ENCODE measurements around the gene NUP62. TPM values are rescaled to one million over a fixed set of nuclear protein-coding genes. Genes with fewer than 3 reads are reported as not detected.

Gene NUP62
- total and polyA plus RNA-seq, 2 experiments from 2014 or later: 43.3 to 71.3 TPM

DNA sequence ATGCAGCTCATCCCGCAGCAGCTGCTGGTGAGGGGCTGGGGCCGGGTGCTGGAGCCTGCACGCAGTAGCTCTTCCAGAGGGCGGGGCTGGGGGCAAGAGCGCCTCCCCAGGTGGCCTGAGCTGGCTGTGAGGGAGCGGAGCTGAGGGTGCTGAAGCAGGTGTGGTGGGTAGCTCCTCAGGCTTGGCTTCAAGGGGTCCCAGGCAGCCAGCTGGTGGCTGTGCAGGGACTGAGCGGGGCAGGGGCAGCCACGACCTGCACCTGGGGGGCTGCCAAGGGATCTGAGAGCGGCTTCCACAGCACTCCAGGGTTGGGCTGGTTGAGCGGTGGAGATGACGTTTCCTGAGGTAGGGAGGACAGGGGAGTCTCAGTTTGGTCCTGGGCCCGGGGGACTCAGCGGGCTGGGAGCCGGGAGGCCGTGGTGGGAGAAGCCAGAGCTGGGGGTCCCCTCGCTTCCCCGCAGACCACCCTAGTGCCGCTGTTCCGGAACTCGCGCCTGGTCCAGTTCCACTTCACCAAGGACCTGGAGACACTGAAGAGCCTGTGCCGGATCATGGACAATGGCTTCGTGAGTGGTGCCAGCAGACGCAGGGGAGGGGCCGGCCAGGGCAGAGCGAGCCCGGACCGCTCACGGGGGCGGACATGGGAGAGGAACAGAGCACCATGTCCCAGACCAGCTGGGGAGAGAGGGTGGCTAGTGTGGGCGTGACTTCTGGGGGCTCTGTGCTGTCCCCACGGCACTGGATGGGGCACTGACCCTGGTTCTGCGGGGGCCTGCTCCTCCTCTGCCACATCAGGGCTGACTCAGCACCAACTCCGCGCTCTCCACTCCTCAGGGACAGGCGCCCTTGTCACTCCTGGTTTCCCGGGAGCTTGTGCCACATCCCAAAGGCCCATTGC, 71.0 kb downstream of the NUP62 start:
- TF ChIP-seq, protein P1, sequence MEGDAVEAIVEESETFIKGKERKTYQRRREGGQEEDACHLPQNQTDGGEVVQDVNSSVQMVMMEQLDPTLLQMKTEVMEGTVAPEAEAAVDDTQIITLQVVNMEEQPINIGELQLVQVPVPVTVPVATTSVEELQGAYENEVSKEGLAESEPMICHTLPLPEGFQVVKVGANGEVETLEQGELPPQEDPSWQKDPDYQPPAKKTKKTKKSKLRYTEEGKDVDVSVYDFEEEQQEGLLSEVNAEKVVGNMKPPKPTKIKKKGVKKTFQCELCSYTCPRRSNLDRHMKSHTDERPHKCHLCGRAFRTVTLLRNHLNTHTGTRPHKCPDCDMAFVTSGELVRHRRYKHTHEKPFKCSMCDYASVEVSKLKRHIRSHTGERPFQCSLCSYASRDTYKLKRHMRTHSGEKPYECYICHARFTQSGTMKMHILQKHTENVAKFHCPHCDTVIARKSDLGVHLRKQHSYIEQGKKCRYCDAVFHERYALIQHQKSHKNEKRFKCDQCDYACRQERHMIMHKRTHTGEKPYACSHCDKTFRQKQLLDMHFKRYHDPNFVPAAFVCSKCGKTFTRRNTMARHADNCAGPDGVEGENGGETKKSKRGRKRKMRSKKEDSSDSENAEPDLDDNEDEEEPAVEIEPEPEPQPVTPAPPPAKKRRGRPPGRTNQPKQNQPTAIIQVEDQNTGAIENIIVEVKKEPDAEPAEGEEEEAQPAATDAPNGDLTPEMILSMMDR (IDR thresholded peaks at IDR 0.05; ENCODE audit: low read depth, low read length): no peak
- H3K27ac ChIP-seq: peak overlapping the region; percentile 72
- DNase-seq (ENCODE audit: low read depth in 1 of 2, low spot score in 1 of 2): no peak
- H3K4me3 ChIP-seq: no peak overlapping the region
- H3K4me1 ChIP-seq (ENCODE audit: low read depth): peaks cover 12% of the 10 kb centered on the region
- peaks cover 53% of the 10 kb centered on the region for H3K36me3 ChIP-seq
- no peaks in the 10 kb centered on the region for H3K9me3 ChIP-seq (ENCODE audit: low read depth)
- H3K27me3 ChIP-seq: no peaks in the 10 kb centered on the region

DNA sequence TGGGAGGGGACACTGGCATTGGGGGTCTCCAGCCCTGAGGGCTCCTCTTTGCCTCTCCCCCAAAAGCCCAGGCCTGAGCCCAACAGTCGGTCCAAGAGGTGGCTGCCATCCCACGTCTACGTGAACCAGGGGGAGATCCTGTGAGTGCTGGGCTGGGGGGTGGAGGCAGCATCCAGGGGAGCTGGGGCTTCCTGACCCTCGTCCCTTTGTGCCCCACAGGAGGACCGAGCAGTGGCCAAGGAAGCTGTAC, 71.5 kb downstream of the NUP62 start:
- H3K4me1 ChIP-seq (ENCODE audit: low read depth): peaks cover 12% of the 10 kb centered on the region
- no peak overlapping the region for H3K4me3 ChIP-seq
- no peak for DNase-seq (ENCODE audit: low read depth in 1 of 2, low spot score in 1 of 2)
- TF ChIP-seq, protein P1 (IDR thresholded peaks at IDR 0.05; ENCODE audit: low read depth, low read length): no peak
- no peaks in the 10 kb centered on the region for H3K9me3 ChIP-seq (ENCODE audit: low read depth)
- peak overlapping the region; percentile 72 for H3K27ac ChIP-seq
- no peaks in the 10 kb centered on the region for H3K27me3 ChIP-seq
- H3K36me3 ChIP-seq: peaks cover 53% of the 10 kb centered on the region

DNA sequence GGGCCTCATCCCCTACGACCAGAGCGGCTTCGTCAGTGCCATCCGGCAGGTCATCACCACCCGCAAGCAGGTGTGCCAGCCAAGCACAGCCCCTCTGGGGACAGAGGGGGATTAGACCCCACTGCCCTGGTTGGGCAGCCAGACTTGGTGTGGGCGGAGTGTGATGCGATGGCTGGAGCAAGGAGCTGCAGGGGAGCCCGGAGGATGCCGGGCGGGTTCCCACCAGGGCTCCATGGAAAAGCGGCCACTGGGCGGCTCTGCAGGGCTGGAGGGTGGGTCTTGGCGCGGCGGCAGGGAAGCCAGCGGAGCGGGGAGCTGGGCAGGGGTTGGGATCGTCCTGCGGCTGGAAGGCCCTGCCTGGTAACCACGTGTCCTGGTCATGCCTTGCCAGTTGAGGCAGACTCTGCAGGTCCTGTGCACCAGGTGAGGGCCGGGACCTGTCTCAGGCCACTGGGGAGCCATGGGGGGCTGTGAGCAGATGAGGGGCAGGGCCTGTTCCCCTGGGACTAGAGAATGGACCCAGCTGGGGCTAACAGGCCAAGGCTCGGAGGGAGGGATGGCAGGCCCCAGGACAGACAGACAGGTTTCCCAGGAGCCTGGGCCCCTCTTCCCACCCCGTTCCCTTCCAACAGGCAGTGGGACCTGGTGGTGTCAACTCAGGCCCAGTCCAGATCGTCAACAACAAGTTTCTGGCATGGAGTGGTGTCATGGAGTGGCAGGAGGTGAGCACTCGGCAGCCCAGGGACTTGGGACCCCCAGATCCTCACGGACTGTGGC, 72.1 kb downstream of the NUP62 start:
- no peak overlapping the region for H3K4me3 ChIP-seq
- H3K27ac ChIP-seq: peak overlapping the region; percentile 72
- TF ChIP-seq, protein P1 (IDR thresholded peaks at IDR 0.05; ENCODE audit: low read depth, low read length): no peak
- no peak for DNase-seq (ENCODE audit: low read depth in 1 of 2, low spot score in 1 of 2)
- no peaks in the 10 kb centered on the region for H3K27me3 ChIP-seq
- H3K4me1 ChIP-seq (ENCODE audit: low read depth): peaks cover 12% of the 10 kb centered on the region
- H3K36me3 ChIP-seq: peaks cover 53% of the 10 kb centered on the region
- H3K9me3 ChIP-seq (ENCODE audit: low read depth): no peaks in the 10 kb centered on the region

Other genes with a start within 250 kb of the NUP62 start
- 3.6 and 5.1 TPM in 2 replicates for gene ADM5, start 239.9 kb downstream of the NUP62 start, total RNA-seq
- gene ADM5, start 239.9 kb downstream of the NUP62 start, polyA plus RNA-seq: 1.1 and 2.2 TPM in 2 replicates
- 29.0 and 33.8 TPM in 2 replicates for gene CPT1C, start 238.4 kb downstream of the NUP62 start, total RNA-seq
- 26.5 and 31.7 TPM in 2 replicates for gene CPT1C, start 238.4 kb downstream of the NUP62 start, polyA plus RNA-seq
- gene TSKS, start 166.2 kb downstream of the NUP62 start, total RNA-seq: 0.09 TPM in 1 of 2 replicates, not detected in the other
- not detected in 2 replicates for gene TSKS, start 166.2 kb downstream of the NUP62 start, polyA plus RNA-seq
- gene AP2A1, start 162.5 kb downstream of the NUP62 start, total RNA-seq: 152 and 153 TPM in 2 replicates
- 64.2 and 78.0 TPM in 2 replicates for gene AP2A1, start 162.5 kb downstream of the NUP62 start, polyA plus RNA-seq
- 37.8 and 60.8 TPM in 2 replicates for gene FUZ, start 116.2 kb downstream of the NUP62 start, total RNA-seq
- 35.6 and 39.0 TPM in 2 replicates for gene FUZ, start 116.2 kb downstream of the NUP62 start, polyA plus RNA-seq
- 68.7 and 83.7 TPM in 2 replicates for gene MED25, start 111.2 kb downstream of the NUP62 start, total RNA-seq
- 69.9 and 73.2 TPM in 2 replicates for gene MED25, start 111.2 kb downstream of the NUP62 start, polyA plus RNA-seq
- 290 and 380 TPM in 2 replicates for gene PTOV1, start 78.3 kb downstream of the NUP62 start, total RNA-seq
- 445 and 583 TPM in 2 replicates for gene PTOV1, start 78.3 kb downstream of the NUP62 start, polyA plus RNA-seq
- gene PNKP, start 61.9 kb downstream of the NUP62 start, total RNA-seq: 73.8 and 74.5 TPM in 2 replicates
- gene PNKP, start 61.9 kb downstream of the NUP62 start, polyA plus RNA-seq: 69.7 and 98.4 TPM in 2 replicates
- gene AKT1S1, start 52.1 kb downstream of the NUP62 start, total RNA-seq: 27.5 and 36.9 TPM in 2 replicates
- 45.4 and 66.2 TPM in 2 replicates for gene AKT1S1, start 52.1 kb downstream of the NUP62 start, polyA plus RNA-seq
- gene TBC1D17, start 51.8 kb downstream of the NUP62 start, total RNA-seq: 25.4 and 26.8 TPM in 2 replicates
- 38.0 and 52.5 TPM in 2 replicates for gene TBC1D17, start 51.8 kb downstream of the NUP62 start, polyA plus RNA-seq
- gene IL4I1, start 32.6 kb downstream of the NUP62 start, total RNA-seq: 0.63 TPM in 1 of 2 replicates, not detected in the other
- gene IL4I1, start 32.6 kb downstream of the NUP62 start, polyA plus RNA-seq: 0.40 TPM in 1 of 2 replicates, not detected in the other
- 5.9 and 6.8 TPM in 2 replicates for gene ATF5, start 299 bp downstream of the NUP62 start, total RNA-seq
- gene ATF5, start 299 bp downstream of the NUP62 start, polyA plus RNA-seq: 4.8 and 6.3 TPM in 2 replicates
- 0.03 TPM in 1 of 2 replicates, not detected in the other for gene SIGLEC11, start 31.7 kb upstream of the NUP62 start, total RNA-seq
- 0.13 TPM in 1 of 2 replicates, not detected in the other for gene SIGLEC11, start 31.7 kb upstream of the NUP62 start, polyA plus RNA-seq
- 29.9 and 34.3 TPM in 2 replicates for gene VRK3, start 95.9 kb upstream of the NUP62 start, total RNA-seq
- gene VRK3, start 95.9 kb upstream of the NUP62 start, polyA plus RNA-seq: 38.1 and 45.9 TPM in 2 replicates
- gene ZNF473, start 96.5 kb upstream of the NUP62 start, total RNA-seq: 6.3 and 6.5 TPM in 2 replicates
- 4.4 and 5.3 TPM in 2 replicates for gene ZNF473, start 96.5 kb upstream of the NUP62 start, polyA plus RNA-seq
- gene IZUMO2, start 233.8 kb upstream of the NUP62 start, total RNA-seq: not detected in 2 replicates
- gene IZUMO2, start 233.8 kb upstream of the NUP62 start, polyA plus RNA-seq: not detected in 2 replicates

All from cardiac muscle cell (in vitro differentiated cells and primary cell).